Ovary (tissue), 3 donors: ENCODE results near the gene SLC35F4.

Source experiments
- EP300 ChIP-seq: sonication (generic); formaldehyde crosslinking; IDR thresholded peaks from one replicate; pipeline ENCODE4 v1.6.1; 2017; ENCODE audit warnings: antibody characterized with exemption
- POLR2A ChIP-seq: fragments of 450-650 bp; IDR thresholded peaks from one replicate; pipeline ENCODE4 v1.6.1; 2017; ENCODE audit warnings: antibody characterized with exemption, mild to moderate bottlenecking, moderate library complexity
- TF ChIP-seq, protein P1 (sequence below), 3 donors: fragments of 450-650 bp in 2 of 3; fragments of 200-600 bp in 1 of 3; IDR thresholded peaks; one replicate each; pipeline versions ENCODE4 v1.5.1 to v1.8.0; 2016 to 2022; ENCODE audit warnings: antibody characterized with exemption in 3 of 3, mild to moderate bottlenecking in 1 of 3
- donor health status: DM: no; HTN: no; CAD: no.

DNA sequence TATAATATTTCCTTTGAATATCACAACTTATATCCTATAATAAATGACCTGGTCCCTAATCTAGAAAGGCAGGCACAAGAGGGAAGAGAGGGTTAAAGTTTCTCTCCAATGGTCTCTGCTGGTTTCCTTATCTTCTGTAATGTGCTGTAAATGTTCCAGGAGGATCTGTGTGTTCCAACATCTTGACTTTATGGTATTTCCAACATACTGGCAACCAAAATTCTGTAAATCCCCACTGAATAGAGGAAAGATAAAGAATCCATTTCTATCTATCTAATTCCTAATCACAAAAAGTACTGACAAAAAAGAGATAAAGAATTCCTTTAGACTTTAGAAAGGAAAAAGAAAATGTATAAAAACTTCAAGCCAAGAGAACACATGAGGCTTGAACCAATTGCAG is 225.9 kb downstream of the SLC35F4 start:
- no peak for TF ChIP-seq POLR2A
- TF ChIP-seq, protein P1, sequence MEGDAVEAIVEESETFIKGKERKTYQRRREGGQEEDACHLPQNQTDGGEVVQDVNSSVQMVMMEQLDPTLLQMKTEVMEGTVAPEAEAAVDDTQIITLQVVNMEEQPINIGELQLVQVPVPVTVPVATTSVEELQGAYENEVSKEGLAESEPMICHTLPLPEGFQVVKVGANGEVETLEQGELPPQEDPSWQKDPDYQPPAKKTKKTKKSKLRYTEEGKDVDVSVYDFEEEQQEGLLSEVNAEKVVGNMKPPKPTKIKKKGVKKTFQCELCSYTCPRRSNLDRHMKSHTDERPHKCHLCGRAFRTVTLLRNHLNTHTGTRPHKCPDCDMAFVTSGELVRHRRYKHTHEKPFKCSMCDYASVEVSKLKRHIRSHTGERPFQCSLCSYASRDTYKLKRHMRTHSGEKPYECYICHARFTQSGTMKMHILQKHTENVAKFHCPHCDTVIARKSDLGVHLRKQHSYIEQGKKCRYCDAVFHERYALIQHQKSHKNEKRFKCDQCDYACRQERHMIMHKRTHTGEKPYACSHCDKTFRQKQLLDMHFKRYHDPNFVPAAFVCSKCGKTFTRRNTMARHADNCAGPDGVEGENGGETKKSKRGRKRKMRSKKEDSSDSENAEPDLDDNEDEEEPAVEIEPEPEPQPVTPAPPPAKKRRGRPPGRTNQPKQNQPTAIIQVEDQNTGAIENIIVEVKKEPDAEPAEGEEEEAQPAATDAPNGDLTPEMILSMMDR (IDR thresholded peaks at IDR 0.05), result no peak
- TF ChIP-seq EP300, result no peak
